Measurements from ENCODE around the gene MAFG. TPM values are rescaled to one million over a fixed set of nuclear protein-coding genes. Genes with fewer than 3 reads are reported as not detected.

MAFG gene
- total RNA-seq, 2 experiments from 2014 or later: 22.7 to 33.6 TPM

DNA sequence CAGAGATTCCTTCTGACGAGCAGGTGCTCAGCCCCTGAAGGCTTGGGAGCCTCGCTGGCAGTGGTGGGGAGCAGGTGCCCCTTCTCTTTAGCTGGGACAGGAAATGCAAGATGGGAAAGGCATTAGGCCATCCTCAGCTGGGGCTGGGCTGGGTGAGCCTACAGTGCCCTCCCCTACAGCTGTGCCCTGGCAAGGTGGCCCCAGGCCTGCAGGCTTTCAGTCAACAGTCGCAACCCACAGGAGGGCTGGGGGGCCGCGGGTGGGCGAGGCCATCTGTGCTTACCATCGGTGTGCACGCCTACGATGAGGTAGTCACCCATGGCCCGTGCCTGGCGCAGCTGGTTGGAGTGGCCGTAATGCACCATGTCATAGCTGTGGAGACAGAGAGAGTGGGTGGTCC lies 18.3 kb downstream of the MAFG start:
- no peak overlapping the region for H3K4me2 ChIP-seq (ENCODE audit: low read length)
- H2AFZ ChIP-seq (ENCODE audit: low read length): no peak overlapping the region
- H3K9me2 ChIP-seq (ENCODE audit: insufficient read depth, low read length): no peaks in the 10 kb centered on the region
- peaks cover 5% of the 10 kb centered on the region; the same call in 1 of the 2 replicates for H3K79me2 ChIP-seq (ENCODE audit: insufficient read depth, low read depth, low read length)
- no peak overlapping the region for H3K4me3 ChIP-seq (ENCODE audit: low read depth, low read length, poor library complexity, severe bottlenecking)
- H3K36me3 ChIP-seq (ENCODE audit: insufficient read depth, low read length): peaks cover 58% of the 10 kb centered on the region
- H3K27ac ChIP-seq (ENCODE audit: low read depth, low read length, poor library complexity, severe bottlenecking): no peak overlapping the region
- CTCF ChIA-PET (ENCODE audit: unreplicated experiment): no interaction called here
- peaks cover 15% of the 10 kb centered on the region for H3K4me1 ChIP-seq (ENCODE audit: insufficient read depth, low read length, poor library complexity, severe bottlenecking)
- POLR2A ChIA-PET: interaction anchor here (1.3 to 2.0 kb wide), 2 partner anchors 13 to 16 kb away, joined by 3 to 21 read pairs; no protein-coding TSS in a partner anchor
- DNase-seq (ENCODE audit: low spot score): no peak
- TF ChIP-seq EZH2phosphoT487 (IDR thresholded peaks at IDR 0.05; ENCODE audit: borderline replicate concordance, low read depth, low read length): no peak
- TF ChIP-seq, protein P1, sequence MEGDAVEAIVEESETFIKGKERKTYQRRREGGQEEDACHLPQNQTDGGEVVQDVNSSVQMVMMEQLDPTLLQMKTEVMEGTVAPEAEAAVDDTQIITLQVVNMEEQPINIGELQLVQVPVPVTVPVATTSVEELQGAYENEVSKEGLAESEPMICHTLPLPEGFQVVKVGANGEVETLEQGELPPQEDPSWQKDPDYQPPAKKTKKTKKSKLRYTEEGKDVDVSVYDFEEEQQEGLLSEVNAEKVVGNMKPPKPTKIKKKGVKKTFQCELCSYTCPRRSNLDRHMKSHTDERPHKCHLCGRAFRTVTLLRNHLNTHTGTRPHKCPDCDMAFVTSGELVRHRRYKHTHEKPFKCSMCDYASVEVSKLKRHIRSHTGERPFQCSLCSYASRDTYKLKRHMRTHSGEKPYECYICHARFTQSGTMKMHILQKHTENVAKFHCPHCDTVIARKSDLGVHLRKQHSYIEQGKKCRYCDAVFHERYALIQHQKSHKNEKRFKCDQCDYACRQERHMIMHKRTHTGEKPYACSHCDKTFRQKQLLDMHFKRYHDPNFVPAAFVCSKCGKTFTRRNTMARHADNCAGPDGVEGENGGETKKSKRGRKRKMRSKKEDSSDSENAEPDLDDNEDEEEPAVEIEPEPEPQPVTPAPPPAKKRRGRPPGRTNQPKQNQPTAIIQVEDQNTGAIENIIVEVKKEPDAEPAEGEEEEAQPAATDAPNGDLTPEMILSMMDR (conservative IDR thresholded peaks at IDR 0.05; ENCODE audit: low read length): no peak
- intact Hi-C loops (cut with micrococcal nuclease; ENCODE audit: unreplicated experiment): no loop called here
- BruUV-seq (replicated peaks): no TSS peak
- no peaks in the 10 kb centered on the region; the same call in 1 of the 2 replicates for H4K20me1 ChIP-seq (ENCODE audit: insufficient read depth, low read length)
- no peaks in the 10 kb centered on the region for H3K9me3 ChIP-seq (ENCODE audit: low read length)

DNA sequence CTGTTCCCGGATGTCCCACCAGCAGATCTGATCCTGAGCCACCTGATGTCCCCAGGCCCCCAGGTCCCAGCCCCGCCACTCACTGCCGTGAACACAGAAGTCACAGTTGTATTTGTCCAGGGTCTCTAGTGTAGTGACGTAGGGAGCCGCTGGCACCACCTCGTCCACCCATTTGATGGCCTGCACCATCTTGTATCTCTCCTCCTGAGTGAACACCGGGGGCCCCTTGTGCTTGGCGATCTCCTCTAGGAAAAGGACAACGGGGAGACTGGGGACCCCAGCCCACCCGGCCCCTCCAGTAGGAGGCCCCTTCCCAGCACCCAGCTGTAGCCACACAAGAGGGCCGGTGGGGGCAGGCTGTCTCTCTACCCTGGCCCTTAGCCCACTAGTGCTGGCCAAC lies 18.7 kb downstream of the MAFG start:
- H3K4me2 ChIP-seq (ENCODE audit: low read length): no peak overlapping the region
- POLR2A ChIA-PET: interaction anchor here (2.0 kb wide), 1 partner anchor 15 kb away, joined by 21 read pairs; no protein-coding TSS in a partner anchor

More for the DNA sequence above, 18.7 kb downstream of the MAFG start:
- H3K4me3 ChIP-seq (ENCODE audit: low read depth, low read length, poor library complexity, severe bottlenecking): no peak overlapping the region
- peaks cover 5% of the 10 kb centered on the region; the same call in 1 of the 2 replicates for H3K79me2 ChIP-seq (ENCODE audit: insufficient read depth, low read depth, low read length)
- CTCF ChIA-PET (ENCODE audit: unreplicated experiment): no interaction called here
- TF ChIP-seq EZH2phosphoT487 (IDR thresholded peaks at IDR 0.05; ENCODE audit: borderline replicate concordance, low read depth, low read length): no peak
- TF ChIP-seq, protein P1 (conservative IDR thresholded peaks at IDR 0.05; ENCODE audit: low read length): no peak
- H4K20me1 ChIP-seq (ENCODE audit: insufficient read depth, low read length): no peaks in the 10 kb centered on the region; the same call in 1 of the 2 replicates
- DNase-seq (ENCODE audit: low spot score): no peak
- H3K9me3 ChIP-seq (ENCODE audit: low read length): no peaks in the 10 kb centered on the region
- peaks cover 54% of the 10 kb centered on the region for H3K36me3 ChIP-seq (ENCODE audit: insufficient read depth, low read length)
- no peak overlapping the region for H3K27ac ChIP-seq (ENCODE audit: low read depth, low read length, poor library complexity, severe bottlenecking)
- BruUV-seq (replicated peaks): no TSS peak
- no peaks in the 10 kb centered on the region for H3K9me2 ChIP-seq (ENCODE audit: insufficient read depth, low read length)
- intact Hi-C loops (cut with micrococcal nuclease; ENCODE audit: unreplicated experiment): no loop called here
- H3K4me1 ChIP-seq (ENCODE audit: insufficient read depth, low read length, poor library complexity, severe bottlenecking): peaks cover 15% of the 10 kb centered on the region
- no peak overlapping the region for H2AFZ ChIP-seq (ENCODE audit: low read length)

All from OCI-LY7 (cell line).